ENCODE data around the gene CFAP77. TPM values are rescaled to one million over a fixed set of nuclear protein-coding genes. Genes with fewer than 3 reads are reported as not detected.

The CFAP77 gene
- total RNA-seq, 1 donor from 2014 or later = not detected

DNA sequence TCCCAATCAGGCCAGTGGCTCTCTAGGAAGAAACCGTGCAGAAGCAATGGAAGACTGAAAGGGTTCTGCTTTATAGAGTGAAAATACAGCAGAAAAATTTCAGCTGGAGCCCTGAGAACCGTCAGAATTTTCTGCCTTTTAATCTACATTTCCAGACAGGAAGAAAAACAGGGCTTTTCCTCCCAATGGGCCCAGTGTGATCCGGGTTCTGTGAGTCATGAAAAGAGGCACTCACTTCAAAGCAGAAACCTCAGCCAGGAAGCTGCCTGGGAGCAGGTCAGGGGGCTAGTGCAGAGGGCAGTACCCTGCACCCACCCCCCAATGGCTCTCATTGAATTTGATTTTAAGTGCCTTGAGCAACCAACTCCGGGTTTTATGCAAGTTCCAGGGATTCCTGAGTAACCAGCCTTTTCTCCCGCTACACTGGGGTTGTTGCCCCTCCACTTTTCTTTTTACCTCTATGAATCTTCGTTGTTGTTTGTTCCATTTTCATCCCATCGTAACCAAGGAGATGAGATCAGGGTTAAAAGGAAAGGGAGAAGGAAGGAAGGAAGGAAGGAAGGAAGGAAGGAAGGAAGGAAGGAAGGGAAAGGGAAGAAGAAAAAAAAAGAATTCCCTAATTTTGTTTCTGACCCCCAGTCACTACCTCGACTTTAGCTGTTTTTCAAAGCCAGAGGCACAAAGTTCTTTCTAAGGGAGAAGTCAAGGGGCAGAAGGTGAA is 173.7 kb downstream of the CFAP77 start:
- intact Hi-C loops (cut with DNase I) = no loop called here
- H3K4me1 ChIP-seq = peaks cover 16% of the 10 kb centered on the region
- no peak overlapping the region for H3K27ac ChIP-seq
- H3K27me3 ChIP-seq = peaks cover 34% of the 10 kb centered on the region
- TF ChIP-seq, protein P1, sequence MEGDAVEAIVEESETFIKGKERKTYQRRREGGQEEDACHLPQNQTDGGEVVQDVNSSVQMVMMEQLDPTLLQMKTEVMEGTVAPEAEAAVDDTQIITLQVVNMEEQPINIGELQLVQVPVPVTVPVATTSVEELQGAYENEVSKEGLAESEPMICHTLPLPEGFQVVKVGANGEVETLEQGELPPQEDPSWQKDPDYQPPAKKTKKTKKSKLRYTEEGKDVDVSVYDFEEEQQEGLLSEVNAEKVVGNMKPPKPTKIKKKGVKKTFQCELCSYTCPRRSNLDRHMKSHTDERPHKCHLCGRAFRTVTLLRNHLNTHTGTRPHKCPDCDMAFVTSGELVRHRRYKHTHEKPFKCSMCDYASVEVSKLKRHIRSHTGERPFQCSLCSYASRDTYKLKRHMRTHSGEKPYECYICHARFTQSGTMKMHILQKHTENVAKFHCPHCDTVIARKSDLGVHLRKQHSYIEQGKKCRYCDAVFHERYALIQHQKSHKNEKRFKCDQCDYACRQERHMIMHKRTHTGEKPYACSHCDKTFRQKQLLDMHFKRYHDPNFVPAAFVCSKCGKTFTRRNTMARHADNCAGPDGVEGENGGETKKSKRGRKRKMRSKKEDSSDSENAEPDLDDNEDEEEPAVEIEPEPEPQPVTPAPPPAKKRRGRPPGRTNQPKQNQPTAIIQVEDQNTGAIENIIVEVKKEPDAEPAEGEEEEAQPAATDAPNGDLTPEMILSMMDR (IDR thresholded peaks at IDR 0.05) = no peak
- TF ChIP-seq POLR2AphosphoS5 (IDR thresholded peaks at IDR 0.05; ENCODE audit: insufficient read depth in 1 of 2, low read depth in 1 of 2) (no peak), POLR2A (IDR thresholded peaks at IDR 0.05) (no peak)
- H3K4me3 ChIP-seq = no peak overlapping the region
- H3K36me3 ChIP-seq = no peaks in the 10 kb centered on the region
- DNase-seq (ENCODE audit: extremely low spot score in 2 of 2) = no peak
- H3K9me3 ChIP-seq = no peaks in the 10 kb centered on the region

DNA sequence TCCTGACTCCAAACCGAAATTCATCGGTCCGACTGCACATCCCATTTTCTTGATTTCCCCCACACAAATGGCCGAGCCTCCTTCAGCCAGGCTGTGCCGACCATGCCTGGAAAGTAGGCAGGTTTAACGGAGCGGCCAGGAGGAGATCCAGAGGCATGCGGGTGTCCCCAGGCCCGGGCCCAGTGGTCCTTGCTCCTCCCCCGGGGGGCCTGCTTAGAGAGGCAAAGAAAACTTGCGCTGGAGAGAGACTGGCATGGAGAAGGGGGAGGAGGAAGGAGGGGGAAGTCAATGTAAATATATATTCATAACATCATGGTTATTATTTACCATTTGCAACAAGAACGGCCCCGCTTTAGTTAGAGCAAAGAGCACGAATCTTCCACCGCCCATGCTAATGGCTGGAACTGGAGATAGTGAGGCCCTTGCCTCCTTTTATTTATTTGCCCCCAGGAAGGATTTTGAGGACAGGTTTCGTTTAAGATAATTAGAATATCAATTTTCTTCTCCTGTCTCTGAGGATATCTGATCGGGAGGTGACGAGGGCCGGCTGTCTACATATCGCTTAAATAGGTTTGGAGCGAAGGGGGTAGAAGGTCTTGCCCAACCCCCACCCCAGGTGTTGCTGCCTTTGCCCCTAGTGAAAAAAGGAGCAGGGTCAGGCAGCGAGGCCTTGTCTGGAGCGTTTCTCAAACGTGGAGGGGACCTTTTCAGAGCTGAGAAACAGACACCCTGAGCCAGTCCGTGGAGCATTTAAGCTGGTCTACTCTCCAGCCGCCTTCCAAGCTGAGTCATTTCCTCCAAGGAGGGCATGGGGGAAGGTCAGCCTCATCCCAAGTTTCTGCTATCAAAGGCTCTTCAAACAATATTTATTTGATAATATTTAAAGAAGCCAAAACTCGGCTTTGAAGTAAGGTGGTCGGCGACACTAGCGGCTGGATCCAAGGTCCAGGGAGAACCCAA is 174.9 kb downstream of the CFAP77 start:
- peaks cover 29% of the 10 kb centered on the region for H3K27me3 ChIP-seq
- intact Hi-C loops (cut with DNase I) = no loop called here
- peaks cover 22% of the 10 kb centered on the region for H3K4me1 ChIP-seq
- H3K4me3 ChIP-seq = no peak overlapping the region
- no peak overlapping the region for H3K27ac ChIP-seq
- no peak for DNase-seq (ENCODE audit: extremely low spot score in 2 of 2)
- no peak for TF ChIP-seq POLR2A (IDR thresholded peaks at IDR 0.05)
- TF ChIP-seq, protein P1 (IDR thresholded peaks at IDR 0.05) = no peak
- TF ChIP-seq POLR2AphosphoS5 (IDR thresholded peaks at IDR 0.05; ENCODE audit: insufficient read depth in 1 of 2, low read depth in 1 of 2) = no peak
- H3K9me3 ChIP-seq = no peaks in the 10 kb centered on the region
- no peaks in the 10 kb centered on the region for H3K36me3 ChIP-seq

DNA sequence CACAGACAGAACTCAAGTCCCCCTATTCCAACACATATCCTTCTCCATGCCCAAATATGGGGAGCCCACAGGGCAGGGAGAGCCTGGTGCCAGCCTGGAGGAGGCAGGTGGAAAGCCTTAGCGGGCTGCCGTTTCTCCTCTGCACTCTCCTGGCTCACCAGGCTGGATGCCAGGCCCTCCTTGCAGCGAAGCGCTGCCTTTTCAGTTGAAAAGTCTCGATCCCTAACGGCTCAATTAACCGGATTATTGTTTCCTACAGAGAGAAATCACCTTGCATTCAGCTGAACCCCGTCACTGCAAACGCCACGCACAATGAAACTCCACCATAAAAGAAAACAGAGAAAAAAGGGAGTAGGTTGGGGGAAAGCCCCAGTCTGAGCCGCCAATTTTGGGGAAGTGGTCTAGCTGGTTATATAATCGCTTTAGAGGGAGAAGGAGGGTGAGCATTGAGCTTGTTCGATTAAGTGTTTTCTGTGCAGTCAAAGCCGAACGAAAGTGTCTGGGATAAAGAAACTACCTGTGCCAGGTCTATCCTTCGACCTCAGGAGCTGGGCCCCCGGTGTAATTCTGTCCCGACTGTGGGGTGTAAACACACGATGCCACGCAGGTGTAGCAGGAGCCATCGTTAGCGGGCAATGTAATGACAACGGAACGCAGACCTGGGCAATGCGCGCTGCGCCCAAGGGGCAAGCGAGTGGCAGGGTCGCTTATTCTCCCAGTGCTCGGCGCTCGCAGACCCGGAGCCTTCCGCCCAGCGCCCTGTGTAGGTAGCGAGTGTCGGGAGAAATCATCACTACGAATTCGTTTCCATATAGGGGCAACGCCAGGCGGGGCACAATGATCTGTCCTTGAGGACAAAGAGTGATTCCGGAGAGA is 176.2 kb downstream of the CFAP77 start:
- DNase-seq (ENCODE audit: extremely low spot score in 2 of 2) = no peak
- peaks cover 28% of the 10 kb centered on the region for H3K27me3 ChIP-seq
- H3K4me3 ChIP-seq = no peak overlapping the region
- intact Hi-C loops (cut with DNase I) = no loop called here
- H3K36me3 ChIP-seq = no peaks in the 10 kb centered on the region
- TF ChIP-seq POLR2AphosphoS5 (IDR thresholded peaks at IDR 0.05; ENCODE audit: insufficient read depth in 1 of 2, low read depth in 1 of 2) (no peak), POLR2A (IDR thresholded peaks at IDR 0.05) (no peak)
- TF ChIP-seq, protein P1 (IDR thresholded peaks at IDR 0.05) = no peak
- peaks cover 24% of the 10 kb centered on the region for H3K4me1 ChIP-seq
- no peak overlapping the region for H3K27ac ChIP-seq
- no peaks in the 10 kb centered on the region for H3K9me3 ChIP-seq

DNA sequence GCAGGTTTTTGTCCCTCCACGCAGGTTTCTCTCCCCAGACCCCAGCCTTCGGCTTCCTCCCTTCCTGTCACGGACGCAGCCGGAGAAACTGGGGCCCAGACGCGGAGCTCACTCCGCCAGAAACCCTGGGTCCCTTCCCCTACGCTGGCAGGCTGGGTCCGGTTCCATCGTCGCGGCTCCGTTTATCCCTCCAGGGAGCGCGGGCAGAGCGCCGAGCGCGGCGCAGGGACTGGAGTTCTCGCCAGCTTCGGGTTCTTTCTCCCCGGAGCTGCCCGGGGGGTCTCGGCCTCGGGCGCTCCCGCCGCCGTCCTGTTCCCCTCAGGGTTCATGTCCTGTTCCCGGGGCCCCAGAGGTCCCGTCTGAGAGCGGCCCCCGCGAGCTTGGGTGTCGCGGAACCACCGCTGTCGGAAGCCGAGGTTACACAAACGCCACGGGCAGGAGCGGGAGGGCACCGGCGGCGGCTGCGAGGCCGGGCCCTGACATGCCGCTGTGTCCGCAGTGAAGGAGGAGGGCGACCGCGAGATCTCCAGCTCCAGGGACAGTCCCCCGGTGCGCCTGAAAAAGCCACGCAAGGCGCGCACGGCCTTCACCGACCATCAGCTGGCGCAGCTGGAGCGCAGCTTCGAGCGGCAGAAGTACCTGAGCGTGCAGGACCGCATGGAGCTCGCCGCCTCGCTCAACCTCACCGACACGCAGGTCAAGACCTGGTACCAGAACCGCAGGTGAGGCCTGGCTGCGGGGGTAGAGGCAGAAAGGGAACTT is 177.0 kb downstream of the CFAP77 start:
- Histone ChIP-seq H3K27ac (no peak overlapping the region), H3K4me3 (no peak overlapping the region), H3K9me3 (no peaks in the 10 kb centered on the region), H3K27me3 (peaks cover 28% of the 10 kb centered on the region), H3K4me1 (peaks cover 15% of the 10 kb centered on the region), H3K36me3 (no peaks in the 10 kb centered on the region)
- intact Hi-C loops (cut with DNase I) = no loop called here
- no peak for DNase-seq (ENCODE audit: extremely low spot score in 2 of 2)
- TF ChIP-seq, protein P1 (IDR thresholded peaks at IDR 0.05) = no peak
- no peak for TF ChIP-seq POLR2AphosphoS5 (IDR thresholded peaks at IDR 0.05; ENCODE audit: insufficient read depth in 1 of 2, low read depth in 1 of 2)
- no peak for TF ChIP-seq POLR2A (IDR thresholded peaks at IDR 0.05)
